COLO668 (cell line): ENCODE data around the gene TUBGCP4.
"Not testable (repeated sequence)": the region's sequence is repeated elsewhere in the genome, so short reads cannot be mapped to it uniquely, and the experiment has no call there.

Experiments used
- DNase-seq: peaks from one replicate; lab custom pipeline; 2025; ENCODE audit not compliant: unreplicated experiment; lab: John Stamatoyannopoulos, UW

TUBGCP4 gene, protein sequence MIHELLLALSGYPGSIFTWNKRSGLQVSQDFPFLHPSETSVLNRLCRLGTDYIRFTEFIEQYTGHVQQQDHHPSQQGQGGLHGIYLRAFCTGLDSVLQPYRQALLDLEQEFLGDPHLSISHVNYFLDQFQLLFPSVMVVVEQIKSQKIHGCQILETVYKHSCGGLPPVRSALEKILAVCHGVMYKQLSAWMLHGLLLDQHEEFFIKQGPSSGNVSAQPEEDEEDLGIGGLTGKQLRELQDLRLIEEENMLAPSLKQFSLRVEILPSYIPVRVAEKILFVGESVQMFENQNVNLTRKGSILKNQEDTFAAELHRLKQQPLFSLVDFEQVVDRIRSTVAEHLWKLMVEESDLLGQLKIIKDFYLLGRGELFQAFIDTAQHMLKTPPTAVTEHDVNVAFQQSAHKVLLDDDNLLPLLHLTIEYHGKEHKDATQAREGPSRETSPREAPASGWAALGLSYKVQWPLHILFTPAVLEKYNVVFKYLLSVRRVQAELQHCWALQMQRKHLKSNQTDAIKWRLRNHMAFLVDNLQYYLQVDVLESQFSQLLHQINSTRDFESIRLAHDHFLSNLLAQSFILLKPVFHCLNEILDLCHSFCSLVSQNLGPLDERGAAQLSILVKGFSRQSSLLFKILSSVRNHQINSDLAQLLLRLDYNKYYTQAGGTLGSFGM

DNA sequence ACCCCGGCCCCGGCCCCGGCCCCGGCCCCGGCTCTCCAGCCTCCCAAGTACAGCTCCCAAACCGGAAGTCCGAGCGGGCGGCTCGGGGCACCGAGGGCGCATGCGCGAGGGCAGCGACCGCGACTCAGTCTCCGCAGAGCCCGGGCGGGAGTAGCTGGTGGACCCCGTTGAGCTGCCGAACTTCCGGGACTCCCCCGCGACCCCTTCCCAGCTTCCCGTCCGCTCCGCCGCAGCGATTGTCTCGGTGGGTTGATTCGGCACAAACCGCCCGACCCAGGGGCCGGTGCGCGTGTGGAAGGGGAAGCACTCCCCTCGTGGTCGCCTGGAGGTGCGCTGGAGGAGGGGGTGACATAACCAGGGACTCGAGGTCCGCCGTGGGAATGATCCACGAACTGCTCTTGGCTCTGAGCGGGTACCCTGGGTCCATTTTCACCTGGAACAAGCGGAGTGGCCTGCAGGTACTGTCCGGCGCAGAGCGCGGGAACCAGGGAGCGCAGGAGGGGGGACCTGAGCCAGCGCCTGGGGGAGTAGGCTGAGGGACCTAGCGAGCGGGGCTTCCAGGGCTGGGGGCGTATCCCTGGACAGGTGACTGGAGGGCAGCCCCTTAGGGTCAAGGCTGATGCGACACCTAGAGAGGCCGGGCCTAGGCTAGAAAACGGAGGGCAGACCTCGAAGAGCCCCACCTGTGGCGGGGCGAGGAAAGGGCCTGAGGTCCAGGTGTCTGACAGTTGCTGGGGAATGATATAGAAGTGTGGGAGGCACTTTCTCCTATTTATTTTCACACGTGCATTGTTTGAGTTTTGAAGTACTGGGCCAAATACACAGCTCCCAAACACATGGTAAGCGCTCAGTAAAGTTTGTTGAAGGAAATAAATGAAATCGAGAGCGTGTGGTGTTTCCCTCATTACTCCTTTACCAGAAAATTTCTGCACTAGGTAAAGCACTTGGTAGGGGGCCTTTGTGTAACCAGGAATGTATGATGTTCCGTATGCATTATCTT is at the start of gene TUBGCP4, which contains the start of gene ZSCAN29:
Gene TUBGCP4 (plus strand): TSS at position 127 of the 1,000 bp plus-strand sequence. CDS start 254 bp downstream, at position 381.
Gene ZSCAN29 (minus strand): TSS at position 69 of the 1,000 bp plus-strand sequence. CDS start 1,130 bp downstream, outside the sequence.
- DNase-seq, result peak; percentile 87

DNA sequence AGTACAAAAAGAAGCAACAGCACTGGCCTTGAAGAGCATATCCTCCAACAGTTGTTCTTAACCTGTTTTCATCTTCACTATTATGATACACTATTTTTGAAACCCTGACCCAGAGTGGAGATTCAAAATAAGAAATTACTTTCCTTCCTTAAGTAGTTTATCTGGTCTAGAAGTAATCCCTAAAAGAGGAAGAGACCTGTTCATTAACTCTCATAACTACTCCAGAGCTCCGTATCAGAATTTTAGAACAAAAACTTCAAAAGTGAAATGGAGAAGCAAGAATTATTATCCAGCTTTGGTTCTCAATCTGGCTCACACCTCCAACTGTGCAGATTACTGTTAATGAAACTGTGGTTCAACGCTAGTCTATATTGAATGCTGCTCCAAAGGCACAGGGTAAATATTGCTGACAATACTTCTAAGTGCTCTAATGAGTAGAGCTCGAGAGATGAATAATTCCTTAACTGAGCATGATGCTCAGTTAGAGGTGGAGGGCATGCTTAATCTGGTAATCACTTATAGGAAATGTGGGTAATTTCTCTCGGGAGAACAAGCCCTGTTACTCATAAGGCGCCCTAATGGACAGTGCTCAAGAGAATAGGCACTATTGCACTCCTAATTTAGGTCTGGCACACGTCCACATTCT is 45.7 kb upstream of the TUBGCP4 start:
- DNase-seq, result no peak

DNA sequence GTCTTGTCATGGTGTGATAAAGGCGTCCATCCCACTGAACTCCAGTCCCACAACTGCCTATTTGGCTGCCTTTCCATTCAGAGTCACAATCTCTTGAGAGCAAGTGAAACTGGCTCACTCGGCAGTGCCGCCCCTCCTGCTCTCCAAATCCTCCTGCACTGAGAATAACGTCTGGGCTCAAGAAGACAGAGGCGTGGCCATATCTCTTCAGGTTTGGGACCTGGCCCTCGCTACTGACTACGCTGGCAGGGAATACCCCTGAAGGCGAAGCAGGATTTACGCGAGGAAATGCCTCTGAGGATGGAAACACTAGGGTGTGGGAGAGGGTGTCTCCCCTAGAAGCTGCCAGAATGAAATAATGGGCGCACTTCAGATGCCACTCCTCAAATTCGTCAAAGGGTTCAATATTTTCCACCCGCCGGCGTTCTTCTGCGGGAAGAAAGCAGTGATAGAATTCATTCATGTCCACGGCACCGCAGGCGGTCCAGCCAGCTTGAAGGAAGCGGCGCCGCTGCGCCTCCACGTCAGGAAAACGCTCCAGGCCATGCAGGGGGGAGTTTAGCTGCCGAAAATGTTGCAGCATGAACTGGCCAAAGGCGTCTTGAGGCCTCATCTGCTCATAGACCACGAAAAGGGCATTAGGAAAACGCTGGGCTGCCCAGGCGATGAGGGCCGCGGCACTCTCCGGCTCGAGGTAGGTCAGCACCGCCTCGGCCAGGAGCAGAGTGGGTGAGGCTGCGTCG is 41.5 kb upstream of the TUBGCP4 start:
- DNase-seq, result peak; percentile 61

DNA sequence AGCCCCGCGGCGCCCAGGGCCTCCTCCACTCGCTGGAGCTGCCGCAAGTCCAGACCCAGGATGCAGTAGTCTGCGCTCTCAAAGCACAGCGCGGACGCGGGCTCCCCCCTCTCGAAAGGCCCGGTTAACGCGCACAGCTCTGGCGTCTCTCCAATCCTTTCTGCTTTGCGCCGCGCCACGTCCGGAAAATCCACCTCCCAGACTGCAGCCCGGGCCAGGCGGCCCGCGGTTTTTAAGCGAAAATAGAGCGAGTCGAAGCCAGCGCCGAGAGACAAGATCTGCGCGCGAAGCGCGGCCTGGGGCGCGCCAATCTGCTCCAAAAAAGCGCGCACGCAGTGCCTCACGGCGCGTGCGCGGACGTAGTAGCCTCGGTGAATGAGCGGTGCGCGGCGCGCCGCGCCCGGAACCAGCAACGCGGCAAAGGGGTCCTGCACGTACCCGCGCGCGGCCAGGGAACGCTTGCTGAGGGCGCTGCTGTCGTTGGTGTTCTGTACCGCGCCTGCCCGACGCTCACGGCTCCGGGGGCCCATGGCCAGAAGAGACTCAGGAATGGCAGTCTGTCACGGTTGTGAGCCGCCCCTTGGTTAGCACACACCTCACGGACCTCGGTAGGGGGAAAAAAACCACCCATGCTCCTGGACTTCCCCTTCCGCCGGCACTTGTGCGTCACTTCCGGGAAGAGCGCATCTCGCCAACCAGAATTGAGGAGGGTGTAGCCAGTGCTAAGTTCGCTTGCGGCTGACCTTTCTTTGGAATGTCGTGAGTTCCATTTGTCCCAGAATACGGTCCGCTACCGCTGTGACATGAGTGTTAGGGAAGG is 40.7 kb upstream of the TUBGCP4 start, which contains the start of gene LCMT2:
Gene LCMT2 (minus strand): TSS at position 614 of the 820 bp plus-strand sequence. CDS start 84 bp downstream, at position 530.
- peak; percentile 91 for DNase-seq

DNA sequence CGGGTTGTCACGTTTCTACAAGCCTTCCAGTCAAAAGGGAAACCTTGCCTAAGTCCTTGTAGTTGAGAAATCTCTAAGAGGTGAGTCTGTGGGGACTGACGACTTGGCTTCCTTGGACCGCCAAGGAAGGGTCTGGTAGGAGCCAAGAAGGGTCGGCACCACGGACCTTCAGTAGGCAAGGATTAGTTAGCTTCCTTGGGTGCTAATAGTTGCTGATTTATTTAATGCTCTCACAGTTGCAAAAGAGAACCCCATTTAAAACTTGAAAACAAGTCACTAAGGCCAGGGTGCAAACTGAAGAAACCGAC is 40.2 kb upstream of the TUBGCP4 start:
- DNase-seq, result no peak

DNA sequence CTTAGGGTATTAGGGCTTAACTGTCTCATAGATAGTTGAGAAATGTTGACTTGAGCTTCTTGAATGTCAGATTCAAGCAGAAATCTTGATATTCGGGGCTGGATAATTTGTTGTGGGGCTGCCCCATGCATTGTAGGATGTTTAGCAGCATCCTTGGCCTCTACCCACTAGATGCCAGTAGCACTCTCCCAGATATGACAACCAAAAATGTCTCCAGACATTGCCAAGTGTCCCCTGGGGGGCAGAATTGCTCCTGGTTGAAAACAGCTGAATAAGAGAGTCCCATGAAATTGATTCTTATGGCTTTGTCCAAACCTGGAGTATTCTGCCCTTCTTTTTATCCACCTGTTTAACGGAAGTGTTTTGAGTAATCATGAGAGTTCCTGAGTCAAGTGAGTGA is 24.6 kb upstream of the TUBGCP4 start:
- DNase-seq, result no peak

DNA sequence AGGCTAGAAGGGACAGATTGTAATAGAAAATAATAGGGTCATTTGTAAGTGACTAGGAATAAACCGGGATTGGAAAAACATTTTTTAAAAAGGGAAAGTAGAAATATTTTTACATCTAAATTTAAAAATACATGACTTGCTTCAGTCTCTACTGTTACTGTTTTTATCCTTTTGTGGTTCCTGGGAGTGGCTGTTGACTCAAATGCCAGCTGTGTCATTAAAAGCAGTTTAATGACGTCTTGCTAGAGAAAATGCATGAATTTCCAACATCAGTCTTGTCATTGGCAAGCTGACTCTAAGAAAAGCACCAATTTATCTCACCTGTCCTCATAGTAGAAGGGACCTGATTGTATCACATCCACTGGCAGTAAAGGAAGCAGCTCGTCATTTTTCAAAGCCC is 23.8 kb upstream of the TUBGCP4 start:
- no peak for DNase-seq

DNA sequence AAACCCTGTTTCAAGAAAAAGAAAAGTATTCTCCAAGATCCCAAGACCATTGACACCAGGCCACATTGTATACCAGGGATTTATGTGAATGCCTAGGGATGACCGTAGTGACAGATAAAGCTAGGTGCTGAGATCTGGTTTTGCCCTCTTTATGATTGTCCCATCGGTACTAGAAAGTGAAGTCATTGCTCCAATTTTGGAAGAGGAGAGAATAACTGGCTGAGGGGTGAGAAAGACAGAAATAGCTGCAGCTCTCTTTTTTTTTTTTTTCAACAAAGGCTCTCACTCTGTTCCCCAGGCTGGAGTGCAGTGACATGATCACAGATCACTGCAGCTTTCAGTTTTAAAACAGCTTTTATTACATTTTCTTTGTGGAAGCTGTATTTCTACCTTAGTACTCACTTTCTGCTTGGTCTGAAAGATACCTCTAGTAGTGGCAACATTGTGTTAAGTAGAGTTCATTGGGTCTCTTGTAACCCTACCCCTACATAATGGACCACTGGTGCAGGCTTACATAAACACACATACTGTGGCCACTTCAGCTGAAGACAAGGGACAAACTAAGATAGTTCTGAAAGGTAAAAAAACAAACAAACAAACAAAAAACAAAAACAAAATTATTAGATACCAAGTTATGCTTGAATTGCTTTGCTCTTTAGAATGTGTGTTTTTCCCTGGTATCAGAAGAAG is 18.1 kb upstream of the TUBGCP4 start:
- DNase-seq, result no peak

DNA sequence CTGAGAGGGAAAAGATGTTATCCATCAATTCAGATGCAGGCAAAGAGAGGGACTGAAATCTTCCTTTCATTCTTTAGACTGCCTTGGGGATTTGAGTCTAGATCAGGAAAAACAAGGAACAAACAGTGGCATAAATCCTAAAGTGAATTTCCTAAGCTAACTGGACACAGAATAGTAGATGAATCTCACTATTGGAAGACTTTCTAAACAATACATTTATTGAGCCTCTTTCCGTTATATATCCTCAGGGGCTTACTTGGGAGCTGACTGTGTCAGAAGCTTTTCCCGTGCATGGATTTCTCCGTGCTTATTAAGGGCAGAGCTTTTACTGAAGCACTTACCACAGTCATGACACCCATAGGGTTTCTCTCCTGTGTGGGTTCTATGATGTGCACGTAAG is 10.1 kb upstream of the TUBGCP4 start:
- no peak for DNase-seq

DNA sequence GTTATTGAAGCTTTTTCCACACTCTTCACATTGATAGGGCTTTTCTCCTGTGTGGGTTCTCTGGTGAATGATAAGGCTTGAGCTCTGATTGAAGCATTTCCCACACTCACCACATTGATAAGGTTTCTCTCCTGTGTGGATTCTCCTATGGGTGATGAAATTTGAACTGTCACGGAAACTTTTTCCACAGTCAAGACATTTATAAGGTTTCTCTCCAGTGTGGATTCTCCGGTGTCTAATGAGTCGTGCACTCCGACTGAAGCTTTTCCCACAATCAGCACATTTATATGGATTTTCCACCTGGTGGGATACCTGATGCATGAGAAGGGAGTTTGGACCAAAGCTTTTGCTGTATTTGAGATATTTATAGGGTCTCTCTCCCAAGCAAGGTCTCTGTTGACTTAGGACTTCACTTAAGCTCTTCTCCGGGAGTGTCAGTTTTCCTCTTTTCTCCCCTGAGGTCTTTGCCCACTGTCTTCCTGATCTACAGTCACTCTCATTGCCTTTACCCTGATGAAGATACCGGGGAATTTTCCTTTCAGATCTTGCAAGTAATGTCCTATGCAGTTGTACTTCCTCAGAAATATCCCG is 9.5 kb upstream of the TUBGCP4 start:
- DNase-seq, result no peak

DNA sequence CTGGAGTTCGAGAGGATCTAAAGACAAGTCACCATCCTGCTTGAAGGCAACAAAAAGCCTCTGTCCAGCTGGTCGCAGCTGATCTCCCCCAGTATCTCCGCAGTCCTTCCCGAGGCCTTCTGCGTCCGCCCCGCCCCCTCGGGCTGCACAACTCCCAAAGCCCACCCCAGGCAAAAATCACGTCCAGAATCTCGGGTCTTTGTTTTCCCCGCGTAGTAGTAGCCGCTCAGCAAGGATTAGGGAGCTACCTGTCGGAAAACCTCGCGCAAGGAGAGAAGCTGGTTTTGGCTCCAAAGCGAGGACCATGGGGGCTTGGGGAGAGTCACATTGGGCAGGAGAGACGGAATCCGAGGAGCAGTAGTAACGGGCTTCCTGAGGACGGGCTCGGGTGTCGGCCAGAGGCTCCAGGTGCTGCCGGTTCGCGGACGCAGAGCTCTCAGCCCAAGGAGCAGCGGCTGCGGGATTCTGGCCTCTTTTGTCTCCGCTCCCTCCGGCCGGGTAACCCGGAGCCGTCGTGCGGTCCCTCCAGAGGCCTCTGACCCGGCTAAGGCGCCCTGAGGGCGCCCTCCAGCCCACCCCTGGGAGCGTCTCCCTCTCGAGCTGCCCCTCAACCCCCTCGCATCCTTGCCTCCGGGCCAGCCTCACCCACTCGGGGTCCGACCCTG is 459 bp upstream of the TUBGCP4 start:
- DNase-seq, result peak; percentile 59

DNA sequence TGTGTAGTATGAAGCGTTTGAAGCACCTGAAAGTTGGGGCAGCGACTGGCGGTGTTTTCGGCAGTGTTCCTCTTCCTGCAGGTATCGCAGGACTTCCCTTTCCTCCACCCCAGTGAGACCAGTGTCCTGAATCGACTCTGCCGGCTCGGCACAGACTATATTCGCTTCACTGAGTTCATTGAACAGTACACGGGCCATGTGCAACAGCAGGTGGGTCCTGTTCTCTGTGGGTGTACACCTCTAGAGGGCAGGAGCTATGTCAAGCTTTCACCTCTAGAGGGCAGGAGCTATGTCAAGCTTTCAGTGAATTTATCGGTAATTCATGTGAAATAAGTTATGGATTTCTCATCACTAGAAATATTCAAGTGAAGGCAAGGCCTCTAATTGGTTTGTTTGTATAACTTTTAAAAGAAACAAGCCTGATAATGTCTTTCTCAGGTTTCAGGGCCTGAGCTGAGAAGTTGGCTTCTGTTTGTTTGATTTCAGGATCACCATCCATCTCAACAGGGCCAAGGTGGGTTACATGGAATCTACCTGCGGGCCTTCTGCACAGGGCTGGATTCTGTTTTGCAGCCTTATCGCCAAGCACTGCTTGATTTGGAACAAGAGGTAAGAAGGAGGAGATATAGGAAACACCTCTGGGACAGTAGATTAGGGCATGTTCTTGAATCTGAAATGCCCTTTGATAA is 5.3 kb downstream of the TUBGCP4 start:
- peak; percentile 49 for DNase-seq

DNA sequence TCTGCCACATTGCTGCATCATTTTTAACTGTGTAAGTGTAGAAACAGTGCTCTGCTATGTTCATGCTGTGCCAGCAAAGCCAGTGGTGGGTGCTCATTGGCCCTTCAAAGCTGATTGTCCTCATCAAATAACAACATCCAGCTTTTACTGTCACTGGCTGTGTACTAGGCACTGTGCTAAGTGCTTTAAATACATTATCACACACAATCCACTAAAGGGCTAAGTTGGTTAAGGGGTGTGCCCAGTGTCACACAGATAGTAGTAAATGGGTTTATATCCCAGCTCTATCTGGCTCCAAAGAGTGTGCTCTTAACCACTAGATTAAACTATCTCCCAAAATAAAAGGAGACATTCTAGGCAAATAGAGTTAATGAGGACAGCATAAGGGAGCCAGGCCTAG is 7.7 kb downstream of the TUBGCP4 start:
- no peak for DNase-seq

DNA sequence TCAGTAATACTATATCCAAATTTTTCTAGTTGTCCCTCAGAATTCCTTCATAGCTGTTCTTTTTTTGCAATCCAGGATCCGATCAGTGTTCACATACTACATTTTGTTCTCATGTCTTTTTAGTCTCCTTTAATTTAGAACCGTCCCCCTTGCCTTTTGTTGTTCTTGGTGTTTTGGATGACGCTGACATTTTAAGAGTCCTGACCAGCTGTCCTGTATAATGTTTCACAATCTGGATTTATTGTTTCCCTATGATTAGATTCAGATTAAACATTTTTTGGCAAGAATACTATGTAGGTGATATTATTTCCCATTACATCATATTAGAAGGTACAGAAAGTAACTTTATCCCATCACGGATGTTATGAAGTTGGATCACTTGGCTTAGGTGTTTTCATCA is 11.4 kb downstream of the TUBGCP4 start:
- no peak for DNase-seq

DNA sequence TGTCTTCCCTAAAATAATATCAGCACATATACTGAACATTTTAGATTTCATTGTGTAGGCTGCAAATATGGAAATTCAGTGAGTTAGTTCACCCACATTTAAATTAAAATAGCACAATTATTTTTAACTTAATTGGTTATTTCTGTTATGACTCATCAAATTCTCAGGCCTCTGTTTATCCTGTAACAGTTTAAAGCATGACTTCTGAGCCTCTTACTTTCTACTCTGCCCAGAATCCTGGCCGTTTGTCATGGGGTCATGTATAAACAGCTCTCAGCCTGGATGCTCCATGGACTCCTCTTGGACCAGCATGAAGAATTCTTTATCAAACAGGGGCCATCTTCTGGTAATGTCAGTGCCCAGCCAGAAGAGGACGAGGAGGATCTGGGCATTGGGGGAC is 12.2 kb downstream of the TUBGCP4 start:
- no peak for DNase-seq

DNA sequence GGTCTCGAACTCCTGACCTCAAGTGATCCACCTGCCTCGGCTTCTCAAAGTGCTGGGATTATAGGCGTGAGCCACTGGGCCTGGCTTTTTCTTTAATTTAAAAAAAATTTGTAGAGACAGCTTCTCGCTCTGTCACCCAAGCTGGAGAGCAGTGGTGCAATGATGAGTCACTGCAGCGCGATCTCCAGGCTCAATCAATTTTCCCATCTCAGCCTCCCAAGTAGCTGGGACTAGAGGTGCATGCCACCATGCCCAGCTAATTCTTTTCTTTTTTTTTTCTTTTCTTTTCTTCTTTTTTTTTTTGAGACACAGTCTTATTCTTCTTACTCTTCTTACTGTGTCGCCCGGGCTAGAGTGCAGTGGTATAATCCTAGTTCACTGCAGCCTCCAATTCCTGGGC is 19.8 kb downstream of the TUBGCP4 start:
- no peak for DNase-seq

DNA sequence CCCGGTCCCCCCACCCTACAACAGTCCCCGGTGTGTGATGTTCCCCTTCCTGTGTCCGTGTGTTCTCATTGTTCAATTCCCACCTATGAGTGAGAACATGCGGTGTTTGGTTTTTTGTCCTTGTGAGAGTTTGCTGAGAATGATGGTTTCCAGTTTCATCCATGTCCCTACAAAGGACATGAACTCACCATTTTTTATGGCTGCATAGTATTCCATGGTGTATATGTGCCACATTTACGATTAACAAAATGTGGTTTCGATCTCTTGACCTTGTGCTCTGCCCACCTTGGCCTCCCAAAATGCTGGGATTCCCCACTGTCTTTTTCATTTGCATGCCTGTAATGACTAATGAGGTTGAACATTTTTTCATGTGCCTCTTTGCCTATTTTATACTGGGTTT is 22.7 kb downstream of the TUBGCP4 start:
- DNase-seq, result not testable (repeated sequence)
